K562 (cell line): ENCODE results near the gene SERTAD1. TPM values are rescaled to one million over a fixed set of nuclear protein-coding genes. Genes with fewer than 3 reads are reported as not detected.

Experiments
- ATF6 ChIP-seq: sonication (generic); formaldehyde crosslinking; IDR thresholded peaks from 2 replicates; pipeline ENCODE4 v1.4.0; 2020; ENCODE audit warnings: mild to moderate bottlenecking, missing genetic modification reagents
- HMBOX1 ChIP-seq: sonication (generic); IDR thresholded peaks from 2 replicates; pipeline ENCODE4 v1.6.1; 2016
- IRF1 ChIP-seq: sonication (generic); formaldehyde crosslinking; IDR thresholded peaks from 2 replicates; pipeline ENCODE4 v1.8.0; 2022; ENCODE audit warnings: missing genetic modification reagents, mild to moderate bottlenecking, borderline replicate concordance
- MAFK ChIP-seq: IDR thresholded peaks from 2 replicates; pipeline ENCODE4 v1.6.1; 2011; ENCODE audit warnings: low read length, improper control_type of control experiment
- NCOA2 ChIP-seq, 2 experiments: fragments of 450-650 bp; IDR thresholded peaks; 2 replicates each; pipeline ENCODE4 v1.6.1; 2018; ENCODE audit warnings: mild to moderate bottlenecking in 2 of 2, moderate library complexity in 1 of 2; ENCODE audit not compliant: partially characterized antibody in 2 of 2
- RAD21 ChIP-seq, 2 experiments: fragments of 250-450 bp in 1 of 2; fragments of 450-650 bp in 1 of 2; sonication (Bioruptor Pico) in 1 of 2; formaldehyde crosslinking in 1 of 2; IDR thresholded peaks in 1 of 2; conservative IDR thresholded peaks in 1 of 2; 2 replicates each; pipeline versions ENCODE4 v1.4.0 to v1.8.0; 2020 to 2022; ENCODE audit warnings: mild to moderate bottlenecking in 2 of 2, moderate library complexity in 1 of 2
- RHOXF2B ChIP-seq: fragments of 250-450 bp; sonication (Bioruptor Pico); conservative IDR thresholded peaks from 2 replicates; pipeline ENCODE4 v1.5.1; 2021
- SNAPC5 ChIP-seq: fragments of 250-450 bp; sonication (Bioruptor Pico); IDR thresholded peaks from 2 replicates; pipeline ENCODE4 v1.8.0; 2021; ENCODE audit warnings: moderate library complexity, mild to moderate bottlenecking, inconsistent platforms
- TEAD4 ChIP-seq, 2 experiments: sonication (generic) in 1 of 2; formaldehyde crosslinking in 1 of 2; IDR thresholded peaks; 2 replicates each; pipeline versions ENCODE4 v1.6.1 to v1.8.0; 2012 to 2022; ENCODE audit warnings: borderline replicate concordance in 1 of 2, inconsistent platforms in 1 of 2, low read length in 1 of 2, mild to moderate bottlenecking in 1 of 2, missing genetic modification reagents in 1 of 2
- TOE1 ChIP-seq, 2 experiments: fragments of 450-650 bp in 1 of 2; sonication (generic) in 1 of 2; formaldehyde crosslinking in 1 of 2; IDR thresholded peaks; 2 replicates each; pipeline versions ENCODE4 v1.7.1 to v1.8.0; 2016 to 2022; ENCODE audit warnings: borderline replicate concordance in 2 of 2, mild to moderate bottlenecking in 2 of 2, antibody characterized with exemption in 1 of 2, inconsistent platforms in 1 of 2, low read depth in 1 of 2, missing genetic modification reagents in 1 of 2, moderate library complexity in 1 of 2
- ZBTB11 ChIP-seq, 3 experiments: fragments of 200-800 bp in 1 of 3; fragments of 250-450 bp in 1 of 3; fragments of 450-650 bp in 1 of 3; sonication (Bioruptor Pico) in 1 of 3; sonication (Bioruptor generic) in 1 of 3; formaldehyde crosslinking in 1 of 3; IDR thresholded peaks; 2 replicates each; pipeline versions ENCODE4 v1.6.1 to v1.8.0; 2016 to 2022; ENCODE audit warnings: mild to moderate bottlenecking in 2 of 3, missing genetic modification characterization in 2 of 3, missing compliant biosample characterization in 1 of 3, moderate library complexity in 1 of 3
- ZBTB12 ChIP-seq: fragments of 250-450 bp; sonication (Bioruptor Pico); IDR thresholded peaks from 2 replicates; pipeline ENCODE4 v1.4.0; 2020
- ZNF184 ChIP-seq: sonication (generic); formaldehyde crosslinking; IDR thresholded peaks from 2 replicates; pipeline ENCODE4 v1.5.0; 2020; ENCODE audit warnings: missing genetic modification reagents
- ZNF395 ChIP-seq: fragments of 200-800 bp; sonication (Bioruptor generic); IDR thresholded peaks from 2 replicates; pipeline ENCODE4 v1.6.1; 2017; ENCODE audit warnings: missing genetic modification characterization, missing compliant biosample characterization
- ZNF436 ChIP-seq: fragments of 250-450, 450-650 bp; sonication (Bioruptor Pico); formaldehyde crosslinking; IDR thresholded peaks from 2 replicates; pipeline ENCODE4 v1.7.0; 2020; ENCODE audit warnings: mild to moderate bottlenecking
- polyA plus RNA-seq, 8 experiments: library from polyadenylated mRNA; depleted of rRNA in 4 of 8; stranded (reverse) in 5 of 8; unstranded in 3 of 8; fragments of >200 nt; fragmentation: Nextera tagmentation in 2 of 8; fragmentation: Illumina TruSeq in 1 of 8; extraction: Ambion mirVana in 2 of 8; extraction: Trizol in 1 of 8; gene quantifications; 2 replicates each; pipeline versions ENCODE4 v1.2.1 to v1.2.3, GENCODE V29; 2011 to 2014; ENCODE audit warnings: inconsistent platforms in 1 of 8, missing spikeins in 1 of 8
- total RNA-seq, 7 experiments: library from RNA; depleted of rRNA in 6 of 7; stranded (reverse); fragments of >200 nt in 6 of 7; fragmentation: Illumina TruSeq in 2 of 7; extraction: Trizol in 2 of 7; gene quantifications; 2 replicates each; pipeline versions ENCODE4 v1.2.1 to v1.2.3, GENCODE V29; 2011 to 2021; ENCODE audit warnings: low replicate concordance in 1 of 7

SERTAD1 gene
- total and polyA plus RNA-seq, 9 of the 15 experiments (the other 6 are each of a cell fraction or from before 2014, with no cell fraction given): 0.15 to 8.7 (median 4.9) TPM

- TF ChIP-seq ATF6: no peak
- no peak for TF ChIP-seq ZBTB12 (CRISPR knock-in tag)
- TF ChIP-seq ZBTB11 (CRISPR knock-in tag; IDR thresholded peaks at IDR 0.05): no peak
- TF ChIP-seq HMBOX1: no peak
- no peak for TF ChIP-seq ZNF436 (CRISPR knock-in tag)
- TF ChIP-seq MAFK: no peak
- no peak for TF ChIP-seq IRF1
- no peak for TF ChIP-seq ZNF184 (CRISPR knock-in tag)
- no peak for TF ChIP-seq NCOA2 (IDR thresholded peaks at IDR 0.05; ENCODE audit: partially characterized antibody in 2 of 2)
- no peak for TF ChIP-seq SNAPC5 (CRISPR knock-in tag)
- TF ChIP-seq ZNF395 (CRISPR knock-in tag): 0 out of 2 replicates have a peak, but pooled peaks have one; percentile 0
- no peak for TF ChIP-seq RHOXF2B
- peak; percentile 48; the same call in 1 of the 2 replicates for TF ChIP-seq TOE1 (IDR thresholded peaks at IDR 0.05; ENCODE audit: borderline replicate concordance)
- no peak for TF ChIP-seq TOE1 (CRISPR knock-in tag; IDR thresholded peaks at IDR 0.05; ENCODE audit: borderline replicate concordance, low read depth)
- TF ChIP-seq RAD21 (CRISPR knock-in tag; conservative IDR thresholded peaks at IDR 0.05 in 1 of 2, IDR thresholded peaks at IDR 0.05 in 1 of 2): peak; percentile 36 to 55; a peak in 3 of 4 replicates
- TF ChIP-seq TEAD4 (IDR thresholded peaks at IDR 0.05; ENCODE audit: low read length): peak; percentile 6; the same call in 1 of the 2 replicates
- TF ChIP-seq TEAD4 (CRISPR knock-in tag; IDR thresholded peaks at IDR 0.05; ENCODE audit: borderline replicate concordance): no peak
Observed at GRCh38 chr19:40444825-40445312, 19.1 kb upstream of the SERTAD1 start (continued).
